Suprapubic skin (tissue), 4 donors: ENCODE results near the gene ALMS1. TPM values are rescaled to one million over a fixed set of nuclear protein-coding genes. Genes with fewer than 3 reads are reported as not detected.

Experiments used
- DNase-seq, 2 donors: peaks; one replicate each; pipeline ENCODE4 v3.0.0-alpha.2; 2019; ENCODE audit warnings: low spot score in 2 of 2
- H3K27ac ChIP-seq: fragments of 200-600 bp; sonication (generic); one replicate; pipeline ENCODE4 v1.5.1; 2019
- H3K27me3 ChIP-seq: fragments of 200-600 bp; sonication (generic); one replicate; pipeline ENCODE4 v1.5.1; 2019
- H3K36me3 ChIP-seq: fragments of 200-600 bp; sonication (generic); one replicate; pipeline ENCODE4 v1.5.1; 2019
- H3K4me1 ChIP-seq: fragments of 200-600 bp; sonication (generic); one replicate; pipeline ENCODE4 v1.5.1; 2019
- H3K4me3 ChIP-seq: fragments of 200-600 bp; sonication (generic); one replicate; pipeline ENCODE4 v1.5.1; 2019; ENCODE audit warnings: mild to moderate bottlenecking
- H3K9me3 ChIP-seq: fragments of 200-600 bp; sonication (generic); one replicate; pipeline ENCODE4 v1.5.1; 2019
- CTCF ChIP-seq, 2 donors: fragments of 200-600 bp in 1 of 2; fragments of 450-650 bp in 1 of 2; sonication (generic) in 1 of 2; IDR thresholded peaks; one replicate each; pipeline ENCODE4 v1.5.1; 2016 to 2019; ENCODE audit warnings: antibody characterized with exemption in 2 of 2, mild to moderate bottlenecking in 1 of 2, moderate library complexity in 1 of 2
- EP300 ChIP-seq: sonication (generic); formaldehyde crosslinking; IDR thresholded peaks from one replicate; pipeline ENCODE4 v1.6.1; 2017; ENCODE audit warnings: antibody characterized with exemption
- POLR2A ChIP-seq, 2 donors: fragments of 450-650 bp; IDR thresholded peaks; one replicate each; pipeline ENCODE4 v1.6.1; 2017; ENCODE audit warnings: antibody characterized with exemption in 2 of 2, mild to moderate bottlenecking in 2 of 2, moderate library complexity in 2 of 2
- POLR2AphosphoS5 ChIP-seq, 3 donors: sonication (generic); formaldehyde crosslinking; IDR thresholded peaks; one replicate each; pipeline ENCODE4 v1.6.1; 2017; ENCODE audit warnings: antibody characterized with exemption in 3 of 3
- WGBS: methylation state at CpG from one replicate; pipeline ENCODE4 v1.1.5; 2018; 5-methylcytosine and 5-hydroxymethylcytosine counted together
- total RNA-seq, 4 donors: library from RNA; depleted of rRNA; stranded (reverse); fragments of >200 nt; gene quantifications; one replicate each; pipeline ENCODE4 v1.1.0, GENCODE V29; 2016

ALMS1 gene
- total RNA-seq, 4 donors from 2014 or later: 12.3 to 24.0 (median 18.5) TPM

GRCh38 chr2:73370348-73370747, 15.3 kb upstream of the ALMS1 start:
- no peaks in the 10 kb centered on the region for H3K9me3 ChIP-seq
- 83% methylated on average over 3 of the region's 3 CpGs for WGBS
- H3K4me1 ChIP-seq: no peaks in the 10 kb centered on the region
- H3K4me3 ChIP-seq: no peak overlapping the region
- H3K36me3 ChIP-seq: no peaks in the 10 kb centered on the region
- H3K27ac ChIP-seq: no peak overlapping the region
- peaks cover 11% of the 10 kb centered on the region for H3K27me3 ChIP-seq
- DNase-seq: no peak
- TF ChIP-seq POLR2AphosphoS5 (IDR thresholded peaks at IDR 0.05) (no peak), CTCF (IDR thresholded peaks at IDR 0.05) (no peak), EP300 (no peak), POLR2A (IDR thresholded peaks at IDR 0.05) (no peak)

- peaks cover 17% of the 10 kb centered on the region for H3K27me3 ChIP-seq
- H3K9me3 ChIP-seq: no peaks in the 10 kb centered on the region
- no peak overlapping the region for H3K4me3 ChIP-seq
- DNase-seq: no peak
- no peaks in the 10 kb centered on the region for H3K4me1 ChIP-seq
- H3K36me3 ChIP-seq: no peaks in the 10 kb centered on the region
- TF ChIP-seq POLR2AphosphoS5 (IDR thresholded peaks at IDR 0.05): no peak
- WGBS: 69% methylated on average over 2 of the region's 2 CpGs
- H3K27ac ChIP-seq: no peak overlapping the region
These were observed 12.3 kb upstream of the ALMS1 start for GRCh38 chr2:73373344-73373743.

- Histone ChIP-seq H3K4me1 (no peaks in the 10 kb centered on the region), H3K27me3 (peaks cover 21% of the 10 kb centered on the region), H3K4me3 (no peak overlapping the region), H3K9me3 (no peaks in the 10 kb centered on the region), H3K27ac (no peak overlapping the region), H3K36me3 (no peaks in the 10 kb centered on the region)
- TF ChIP-seq CTCF (IDR thresholded peaks at IDR 0.05): no peak
- TF ChIP-seq POLR2A (IDR thresholded peaks at IDR 0.05): no peak
- no peak for TF ChIP-seq POLR2AphosphoS5 (IDR thresholded peaks at IDR 0.05)
- TF ChIP-seq EP300: no peak
- 76% methylated on average over 1 of the region's 1 CpG for WGBS
- DNase-seq: no peak
These were observed 11.4 kb upstream of the ALMS1 start for GRCh38 chr2:73374269-73374668.

- 77% methylated on average over 2 of the region's 2 CpGs for WGBS
These were observed 9.0 kb upstream of the ALMS1 start for GRCh38 chr2:73376681-73377080.

GRCh38 chr2:73383036-73383435, 2.6 kb upstream of the ALMS1 start:
- Histone ChIP-seq H3K4me3 (no peak overlapping the region), H3K9me3 (no peaks in the 10 kb centered on the region), H3K4me1 (peaks cover 18% of the 10 kb centered on the region), H3K27me3 (peaks cover 8% of the 10 kb centered on the region), H3K36me3 (no peaks in the 10 kb centered on the region), H3K27ac (no peak overlapping the region)
- TF ChIP-seq CTCF (IDR thresholded peaks at IDR 0.05) (no peak), POLR2AphosphoS5 (IDR thresholded peaks at IDR 0.05) (no peak), POLR2A (IDR thresholded peaks at IDR 0.05) (no peak), EP300 (no peak)
- WGBS: 90% methylated on average over 3 of the region's 3 CpGs
- DNase-seq: no peak

More at GRCh38 chr2:73376681-73377080, 9.0 kb upstream of the ALMS1 start:
- no peak for TF ChIP-seq CTCF (IDR thresholded peaks at IDR 0.05)
- TF ChIP-seq POLR2A (IDR thresholded peaks at IDR 0.05): no peak
- TF ChIP-seq EP300: no peak
- no peak for TF ChIP-seq POLR2AphosphoS5 (IDR thresholded peaks at IDR 0.05)
- H3K4me3 ChIP-seq: no peak overlapping the region
- peaks cover 20% of the 10 kb centered on the region for H3K27me3 ChIP-seq
- no peaks in the 10 kb centered on the region for H3K36me3 ChIP-seq
- no peaks in the 10 kb centered on the region for H3K9me3 ChIP-seq
- no peak overlapping the region for H3K27ac ChIP-seq
- DNase-seq: no peak
- no peaks in the 10 kb centered on the region for H3K4me1 ChIP-seq

GRCh38 chr2:73385123-73385503, 523 bp upstream of the ALMS1 start:
- Histone ChIP-seq H3K9me3 (no peaks in the 10 kb centered on the region), H3K27ac (peak overlapping the region; percentile 85), H3K36me3 (no peaks in the 10 kb centered on the region), H3K4me1 (peaks cover 18% of the 10 kb centered on the region), H3K4me3 (peak overlapping the region; percentile 84), H3K27me3 (no peaks in the 10 kb centered on the region)
- TF ChIP-seq EP300 (no peak), CTCF (IDR thresholded peaks at IDR 0.05) (no peak), POLR2AphosphoS5 (IDR thresholded peaks at IDR 0.05) (no peak), POLR2A (IDR thresholded peaks at IDR 0.05) (no peak)
- no peak for DNase-seq
- 4% methylated on average over 9 of the region's 9 CpGs for WGBS
